ENCODE results near the gene PPRC1.

PPRC1 gene

DNA sequence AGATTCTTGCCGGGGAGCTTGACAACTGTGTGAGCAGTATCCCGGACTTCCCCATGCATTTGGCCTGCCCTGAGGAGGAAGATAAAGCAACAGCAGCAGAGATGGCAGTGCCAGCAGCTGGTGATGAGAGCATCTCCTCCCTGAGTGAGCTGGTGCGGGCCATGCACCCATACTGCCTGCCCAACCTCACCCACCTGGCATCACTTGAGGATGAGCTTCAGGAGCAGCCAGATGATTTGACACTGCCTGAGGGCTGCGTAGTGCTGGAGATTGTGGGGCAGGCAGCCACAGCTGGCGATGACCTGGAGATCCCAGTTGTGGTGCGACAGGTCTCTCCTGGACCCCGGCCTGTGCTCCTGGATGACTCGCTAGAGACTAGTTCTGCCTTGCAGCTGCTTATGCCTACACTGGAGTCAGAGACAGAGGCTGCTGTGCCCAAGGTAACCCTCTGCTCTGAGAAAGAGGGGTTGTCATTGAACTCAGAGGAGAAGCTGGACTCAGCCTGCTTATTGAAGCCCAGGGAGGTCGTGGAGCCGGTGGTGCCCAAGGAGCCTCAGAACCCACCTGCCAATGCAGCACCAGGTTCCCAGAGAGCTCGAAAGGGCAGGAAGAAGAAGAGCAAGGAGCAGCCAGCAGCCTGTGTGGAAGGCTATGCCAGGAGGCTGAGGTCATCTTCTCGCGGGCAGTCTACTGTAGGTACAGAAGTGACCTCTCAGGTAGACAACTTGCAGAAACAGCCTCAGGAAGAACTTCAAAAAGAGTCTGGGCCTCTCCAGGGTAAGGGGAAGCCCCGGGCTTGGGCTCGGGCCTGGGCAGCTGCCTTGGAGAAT is 6.7 kb downstream of the PPRC1 start:
- H3K27me3 ChIP-seq (ENCODE audit: insufficient read depth, insufficient read length), result no peaks in the 10 kb centered on the region
- no peak overlapping the region for H3K9ac ChIP-seq (ENCODE audit: insufficient read length, low read depth)
- no peaks in the 10 kb centered on the region for H3K9me3 ChIP-seq (ENCODE audit: insufficient read depth, low read length)
- no peak overlapping the region for H3K4me3 ChIP-seq (ENCODE audit: insufficient read length, low read depth)
- no peak for DNase-seq (ENCODE audit: low read depth, low spot score)
- H3K4me1 ChIP-seq (ENCODE audit: insufficient read depth, insufficient read length), result peaks cover 4% of the 10 kb centered on the region
- peaks cover 89% of the 10 kb centered on the region for H3K36me3 ChIP-seq (ENCODE audit: insufficient read depth, insufficient read length, low read length)
- TF ChIP-seq YY1 (IDR thresholded peaks at IDR 0.05; ENCODE audit: insufficient read depth, insufficient read length) (no peak), SUZ12 (IDR thresholded peaks at IDR 0.05; ENCODE audit: extremely low read depth, insufficient read depth, insufficient read length) (no peak), ZNF274 (IDR thresholded peaks at IDR 0.05; ENCODE audit: low read depth, low read length) (no peak)

- no peaks in the 10 kb centered on the region for H3K27me3 ChIP-seq (ENCODE audit: insufficient read depth, insufficient read length)
- TF ChIP-seq YY1 (IDR thresholded peaks at IDR 0.05; ENCODE audit: insufficient read depth, insufficient read length) (no peak), ZNF274 (IDR thresholded peaks at IDR 0.05; ENCODE audit: low read depth, low read length) (no peak), SUZ12 (IDR thresholded peaks at IDR 0.05; ENCODE audit: extremely low read depth, insufficient read depth, insufficient read length) (no peak)
- no peak overlapping the region for H3K4me3 ChIP-seq (ENCODE audit: insufficient read length, low read depth)
- H3K9me3 ChIP-seq (ENCODE audit: insufficient read depth, low read length), result no peaks in the 10 kb centered on the region
- H3K9ac ChIP-seq (ENCODE audit: insufficient read length, low read depth), result no peak overlapping the region
- H3K36me3 ChIP-seq (ENCODE audit: insufficient read depth, insufficient read length, low read length), result peaks cover 89% of the 10 kb centered on the region
- peaks cover 4% of the 10 kb centered on the region for H3K4me1 ChIP-seq (ENCODE audit: insufficient read depth, insufficient read length)
- DNase-seq (ENCODE audit: low read depth, low spot score), result no peak
Measured at GRCh38 chr10:102140218-102140617, 7.4 kb downstream of the PPRC1 start.

DNA sequence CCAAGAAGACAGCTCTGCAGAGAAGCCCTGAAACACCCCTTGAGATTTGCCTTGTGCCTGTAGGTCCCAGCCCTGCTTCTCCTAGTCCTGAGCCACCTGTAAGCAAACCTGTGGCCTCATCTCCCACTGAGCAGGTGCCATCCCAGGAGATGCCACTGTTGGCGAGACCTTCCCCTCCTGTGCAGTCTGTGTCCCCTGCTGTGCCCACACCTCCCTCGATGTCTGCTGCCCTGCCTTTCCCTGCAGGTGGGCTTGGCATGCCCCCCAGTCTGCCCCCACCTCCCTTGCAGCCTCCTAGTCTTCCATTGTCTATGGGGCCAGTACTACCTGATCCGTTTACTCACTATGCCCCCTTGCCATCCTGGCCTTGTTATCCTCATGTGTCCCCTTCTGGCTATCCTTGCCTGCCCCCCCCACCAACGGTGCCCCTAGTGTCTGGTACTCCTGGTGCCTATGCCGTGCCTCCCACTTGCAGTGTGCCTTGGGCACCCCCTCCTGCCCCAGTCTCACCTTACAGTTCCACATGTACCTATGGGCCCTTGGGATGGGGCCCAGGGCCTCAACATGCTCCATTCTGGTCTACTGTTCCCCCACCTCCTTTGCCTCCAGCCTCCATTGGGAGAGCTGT is 8.2 kb downstream of the PPRC1 start:
- H3K4me3 ChIP-seq (ENCODE audit: insufficient read length, low read depth), result no peak overlapping the region
- H3K4me1 ChIP-seq (ENCODE audit: insufficient read depth, insufficient read length), result peaks cover 2% of the 10 kb centered on the region
- no peaks in the 10 kb centered on the region for H3K9me3 ChIP-seq (ENCODE audit: insufficient read depth, low read length)
- H3K27me3 ChIP-seq (ENCODE audit: insufficient read depth, insufficient read length), result no peaks in the 10 kb centered on the region
- peaks cover 85% of the 10 kb centered on the region for H3K36me3 ChIP-seq (ENCODE audit: insufficient read depth, insufficient read length, low read length)
- H3K9ac ChIP-seq (ENCODE audit: insufficient read length, low read depth), result no peak overlapping the region
- DNase-seq (ENCODE audit: low read depth, low spot score), result no peak
- TF ChIP-seq SUZ12 (IDR thresholded peaks at IDR 0.05; ENCODE audit: extremely low read depth, insufficient read depth, insufficient read length), result no peak
- no peak for TF ChIP-seq ZNF274 (IDR thresholded peaks at IDR 0.05; ENCODE audit: low read depth, low read length)
- no peak for TF ChIP-seq YY1 (IDR thresholded peaks at IDR 0.05; ENCODE audit: insufficient read depth, insufficient read length)

GRCh38 chr10:102141583-102142107 is 8.8 kb downstream of the PPRC1 start:
- Histone ChIP-seq H3K9me3 (ENCODE audit: insufficient read depth, low read length) (no peaks in the 10 kb centered on the region), H3K9ac (ENCODE audit: insufficient read length, low read depth) (no peak overlapping the region), H3K4me3 (ENCODE audit: insufficient read length, low read depth) (no peak overlapping the region), H3K36me3 (ENCODE audit: insufficient read depth, insufficient read length, low read length) (peaks cover 87% of the 10 kb centered on the region), H3K27me3 (ENCODE audit: insufficient read depth, insufficient read length) (no peaks in the 10 kb centered on the region), H3K4me1 (ENCODE audit: insufficient read depth, insufficient read length) (no peaks in the 10 kb centered on the region)
- TF ChIP-seq YY1 (IDR thresholded peaks at IDR 0.05; ENCODE audit: insufficient read depth, insufficient read length) (no peak), SUZ12 (IDR thresholded peaks at IDR 0.05; ENCODE audit: extremely low read depth, insufficient read depth, insufficient read length) (no peak), ZNF274 (IDR thresholded peaks at IDR 0.05; ENCODE audit: low read depth, low read length) (no peak)
- DNase-seq (ENCODE audit: low read depth, low spot score), result no peak

DNA sequence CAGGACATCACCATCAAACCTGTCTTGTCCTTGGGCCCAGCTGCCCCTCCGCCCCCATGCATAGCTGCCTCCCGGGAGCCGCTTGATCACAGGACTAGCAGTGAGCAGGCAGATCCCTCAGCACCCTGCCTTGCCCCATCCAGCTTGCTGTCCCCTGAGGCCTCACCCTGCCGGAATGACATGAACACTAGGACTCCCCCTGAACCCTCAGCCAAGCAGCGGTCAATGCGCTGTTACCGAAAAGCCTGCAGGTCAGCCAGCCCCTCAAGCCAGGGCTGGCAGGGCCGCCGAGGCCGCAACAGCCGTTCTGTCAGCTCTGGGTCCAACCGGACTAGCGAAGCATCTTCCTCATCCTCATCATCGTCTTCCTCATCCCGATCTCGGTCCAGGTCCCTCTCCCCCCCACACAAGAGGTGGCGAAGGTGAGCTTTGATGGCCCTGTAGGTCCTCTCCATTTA is 14.2 kb downstream of the PPRC1 start:
- Histone ChIP-seq H3K9me3 (ENCODE audit: insufficient read depth, low read length) (no peaks in the 10 kb centered on the region), H3K4me1 (ENCODE audit: insufficient read depth, insufficient read length) (no peaks in the 10 kb centered on the region), H3K36me3 (ENCODE audit: insufficient read depth, insufficient read length, low read length) (peaks cover 79% of the 10 kb centered on the region), H3K27me3 (ENCODE audit: insufficient read depth, insufficient read length) (no peaks in the 10 kb centered on the region), H3K9ac (ENCODE audit: insufficient read length, low read depth) (no peak overlapping the region), H3K4me3 (ENCODE audit: insufficient read length, low read depth) (no peak overlapping the region)
- TF ChIP-seq YY1 (IDR thresholded peaks at IDR 0.05; ENCODE audit: insufficient read depth, insufficient read length), result no peak
- no peak for TF ChIP-seq SUZ12 (IDR thresholded peaks at IDR 0.05; ENCODE audit: extremely low read depth, insufficient read depth, insufficient read length)
- no peak for TF ChIP-seq ZNF274 (IDR thresholded peaks at IDR 0.05; ENCODE audit: low read depth, low read length)
- no peak for DNase-seq (ENCODE audit: low read depth, low spot score)

GRCh38 chr10:102147561-102147960 is 14.7 kb downstream of the PPRC1 start:
- TF ChIP-seq ZNF274 (IDR thresholded peaks at IDR 0.05; ENCODE audit: low read depth, low read length) (no peak), SUZ12 (IDR thresholded peaks at IDR 0.05; ENCODE audit: extremely low read depth, insufficient read depth, insufficient read length) (no peak), YY1 (IDR thresholded peaks at IDR 0.05; ENCODE audit: insufficient read depth, insufficient read length) (no peak)
- no peak overlapping the region for H3K4me3 ChIP-seq (ENCODE audit: insufficient read length, low read depth)
- H3K9me3 ChIP-seq (ENCODE audit: insufficient read depth, low read length), result no peaks in the 10 kb centered on the region
- DNase-seq (ENCODE audit: low read depth, low spot score), result no peak
- H3K27me3 ChIP-seq (ENCODE audit: insufficient read depth, insufficient read length), result no peaks in the 10 kb centered on the region
- peaks cover 78% of the 10 kb centered on the region for H3K36me3 ChIP-seq (ENCODE audit: insufficient read depth, insufficient read length, low read length)
- no peaks in the 10 kb centered on the region for H3K4me1 ChIP-seq (ENCODE audit: insufficient read depth, insufficient read length)
- no peak overlapping the region for H3K9ac ChIP-seq (ENCODE audit: insufficient read length, low read depth)

DNA sequence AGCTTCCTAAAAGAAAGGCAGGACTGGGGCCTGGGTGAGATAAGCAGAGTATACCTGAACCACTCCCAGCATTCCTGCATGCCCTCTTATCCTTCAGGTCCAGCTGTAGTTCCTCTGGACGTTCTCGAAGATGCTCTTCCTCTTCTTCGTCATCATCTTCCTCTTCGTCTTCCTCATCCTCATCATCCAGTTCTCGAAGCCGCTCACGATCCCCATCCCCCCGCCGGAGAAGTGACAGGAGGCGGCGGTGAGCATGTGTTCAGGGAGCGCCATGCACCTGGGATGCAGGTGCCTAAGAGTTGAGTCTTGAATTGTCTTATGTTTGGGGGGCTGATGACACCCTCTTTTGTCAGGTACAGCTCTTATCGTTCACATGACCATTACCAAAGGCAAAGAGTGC is 15.4 kb downstream of the PPRC1 start:
- Histone ChIP-seq H3K4me1 (ENCODE audit: insufficient read depth, insufficient read length) (no peaks in the 10 kb centered on the region), H3K9ac (ENCODE audit: insufficient read length, low read depth) (no peak overlapping the region), H3K4me3 (ENCODE audit: insufficient read length, low read depth) (no peak overlapping the region), H3K36me3 (ENCODE audit: insufficient read depth, insufficient read length, low read length) (peaks cover 77% of the 10 kb centered on the region), H3K9me3 (ENCODE audit: insufficient read depth, low read length) (no peaks in the 10 kb centered on the region), H3K27me3 (ENCODE audit: insufficient read depth, insufficient read length) (no peaks in the 10 kb centered on the region)
- no peak for DNase-seq (ENCODE audit: low read depth, low spot score)
- no peak for TF ChIP-seq ZNF274 (IDR thresholded peaks at IDR 0.05; ENCODE audit: low read depth, low read length)
- TF ChIP-seq SUZ12 (IDR thresholded peaks at IDR 0.05; ENCODE audit: extremely low read depth, insufficient read depth, insufficient read length), result no peak
- TF ChIP-seq YY1 (IDR thresholded peaks at IDR 0.05; ENCODE audit: insufficient read depth, insufficient read length), result no peak
